Hematopoietic multipotent progenitor cell treated with erythropoietin and hydrocortisone succinate and interleukin-3 and kit ligand, for 17 days (in vitro differentiated cells): Measurements from ENCODE around the gene KCTD20.

ENCODE experiments used
- DNase-seq: peaks from one replicate; pipeline ENCODE4 v3.0.0-alpha.2; 2015; ENCODE audit warnings: low spot score

KCTD20 gene

DNA sequence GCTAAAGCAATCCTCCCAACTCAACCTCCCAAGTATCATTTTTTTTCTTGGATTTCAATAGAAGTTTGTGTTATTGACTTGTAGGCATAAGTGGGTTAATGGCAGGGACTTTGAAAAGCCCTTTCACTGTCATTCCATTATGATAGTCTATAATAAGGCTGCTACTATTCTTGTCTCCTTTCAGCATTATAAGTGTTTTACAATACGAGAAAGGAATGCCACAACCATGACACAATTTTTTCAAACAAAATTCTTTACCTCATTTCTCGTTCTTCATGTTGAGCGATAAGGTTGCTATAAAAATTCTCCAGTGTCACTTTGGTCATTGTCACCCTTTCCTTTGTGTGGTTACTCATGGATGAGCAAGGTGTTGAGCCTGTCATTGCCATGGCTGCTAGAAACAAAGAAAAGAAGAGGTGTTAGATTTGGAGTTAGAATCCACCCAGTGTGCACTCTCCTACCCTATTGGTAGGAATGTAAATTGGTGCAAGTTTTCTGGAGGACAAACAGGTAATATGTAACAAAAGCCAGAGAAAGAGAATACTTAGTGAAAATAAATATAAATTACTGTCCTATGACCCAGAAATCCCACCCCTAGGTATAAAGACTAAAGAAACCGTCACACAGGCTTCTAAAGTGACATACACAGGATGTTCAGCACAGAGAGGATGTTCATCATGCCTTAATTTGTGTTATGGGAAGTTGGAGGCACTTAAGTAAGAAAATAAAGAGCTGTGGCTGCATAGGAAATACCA, 97.2 kb downstream of the KCTD20 start:
- DNase-seq: no peak
